GM19240 (cell line): ENCODE results near the gene PRODH2.
"Not testable (repeated sequence)": the region's sequence is repeated elsewhere in the genome, so short reads cannot be mapped to it uniquely, and the experiment has no call there.

Source experiments
- DNase-seq: peaks from one replicate; pipeline ENCODE4 v3.0.0; 2011; ENCODE audit warnings: low spot score; ENCODE audit not compliant: insufficient read length

The PRODH2 gene

GRCh38 chr19:35781650-35782049 lies 31.0 kb downstream of the PRODH2 start:
- DNase-seq: no peak

GRCh38 chr19:35780717-35781116 lies 31.9 kb downstream of the PRODH2 start:
- DNase-seq: no peak

GRCh38 chr19:35780058-35780457 lies 32.6 kb downstream of the PRODH2 start:
- DNase-seq: no peak

GRCh38 chr19:35779033-35779432 lies 33.6 kb downstream of the PRODH2 start:
- no peak for DNase-seq

- no peak for DNase-seq
Observed at GRCh38 chr19:35777961-35778360, 34.7 kb downstream of the PRODH2 start.

GRCh38 chr19:35777086-35777841 lies 35.4 kb downstream of the PRODH2 start:
- no peak for DNase-seq

- DNase-seq: no peak
Observed at GRCh38 chr19:35776102-35776788, 36.4 kb downstream of the PRODH2 start.

GRCh38 chr19:35775298-35776101 lies 37.1 kb downstream of the PRODH2 start, which contains the start of gene ARHGAP33:
ARHGAP33 (plus strand) TSS chr19:35775564; CDS start chr19:35775659, 95 bp downstream.
- DNase-seq: peak; percentile 97

GRCh38 chr19:35775046-35775297 lies 37.7 kb downstream of the PRODH2 start:
- DNase-seq: no peak

GRCh38 chr19:35774274-35775045 lies 38.2 kb downstream of the PRODH2 start:
- DNase-seq: no peak

- DNase-seq: no peak
Observed at GRCh38 chr19:35773020-35773806, 39.4 kb downstream of the PRODH2 start.

GRCh38 chr19:35772362-35772761 lies 40.3 kb downstream of the PRODH2 start:
- not testable (repeated sequence) for DNase-seq

GRCh38 chr19:35768082-35768421 lies 44.6 kb downstream of the PRODH2 start:
- no peak for DNase-seq

- no peak for DNase-seq
Observed at GRCh38 chr19:35767288-35768081, 45.2 kb downstream of the PRODH2 start.

- DNase-seq: no peak
Observed at GRCh38 chr19:35766571-35767104, 46.0 kb downstream of the PRODH2 start.

- DNase-seq: no peak
Observed at GRCh38 chr19:35764432-35765315, 48.0 kb downstream of the PRODH2 start.

- no peak for DNase-seq
Observed at GRCh38 chr19:35760711-35761349, 51.8 kb downstream of the PRODH2 start.

- no peak for DNase-seq
Observed at GRCh38 chr19:35759697-35760096, 52.9 kb downstream of the PRODH2 start.
